HG02981 (cell line): Measurements from ENCODE around the gene FAM83G.
A peak's percentile ranks its signal among the peaks of the same experiment; 100 is the strongest.
"Not testable (repeated sequence)": the region's sequence is repeated elsewhere in the genome, so short reads cannot be mapped to it uniquely, and the experiment has no call there.

Source experiments
- ATAC-seq: cut with Tn5 transposase; IDR thresholded peaks from one replicate; pipeline ENCODE4 v1.9.1; 2021; ENCODE audit warnings: mild to moderate bottlenecking, moderate library complexity; ENCODE audit not compliant: unreplicated experiment

FAM83G gene, protein sequence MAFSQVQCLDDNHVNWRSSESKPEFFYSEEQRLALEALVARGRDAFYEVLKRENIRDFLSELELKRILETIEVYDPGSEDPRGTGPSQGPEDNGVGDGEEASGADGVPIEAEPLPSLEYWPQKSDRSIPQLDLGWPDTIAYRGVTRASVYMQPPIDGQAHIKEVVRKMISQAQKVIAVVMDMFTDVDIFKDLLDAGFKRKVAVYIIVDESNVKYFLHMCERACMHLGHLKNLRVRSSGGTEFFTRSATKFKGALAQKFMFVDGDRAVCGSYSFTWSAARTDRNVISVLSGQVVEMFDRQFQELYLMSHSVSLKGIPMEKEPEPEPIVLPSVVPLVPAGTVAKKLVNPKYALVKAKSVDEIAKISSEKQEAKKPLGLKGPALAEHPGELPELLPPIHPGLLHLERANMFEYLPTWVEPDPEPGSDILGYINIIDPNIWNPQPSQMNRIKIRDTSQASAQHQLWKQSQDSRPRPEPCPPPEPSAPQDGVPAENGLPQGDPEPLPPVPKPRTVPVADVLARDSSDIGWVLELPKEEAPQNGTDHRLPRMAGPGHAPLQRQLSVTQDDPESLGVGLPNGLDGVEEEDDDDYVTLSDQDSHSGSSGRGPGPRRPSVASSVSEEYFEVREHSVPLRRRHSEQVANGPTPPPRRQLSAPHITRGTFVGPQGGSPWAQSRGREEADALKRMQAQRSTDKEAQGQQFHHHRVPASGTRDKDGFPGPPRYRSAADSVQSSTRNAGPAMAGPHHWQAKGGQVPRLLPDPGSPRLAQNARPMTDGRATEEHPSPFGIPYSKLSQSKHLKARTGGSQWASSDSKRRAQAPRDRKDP

GRCh38 chr17:19004421-19005136 lies at the start of gene FAM83G:
Gene FAM83G, minus strand, starts transcription at chr17:19004764. Its CDS starts 723 bp downstream, at chr17:19004041.
- peak; percentile 79 for ATAC-seq

DNA sequence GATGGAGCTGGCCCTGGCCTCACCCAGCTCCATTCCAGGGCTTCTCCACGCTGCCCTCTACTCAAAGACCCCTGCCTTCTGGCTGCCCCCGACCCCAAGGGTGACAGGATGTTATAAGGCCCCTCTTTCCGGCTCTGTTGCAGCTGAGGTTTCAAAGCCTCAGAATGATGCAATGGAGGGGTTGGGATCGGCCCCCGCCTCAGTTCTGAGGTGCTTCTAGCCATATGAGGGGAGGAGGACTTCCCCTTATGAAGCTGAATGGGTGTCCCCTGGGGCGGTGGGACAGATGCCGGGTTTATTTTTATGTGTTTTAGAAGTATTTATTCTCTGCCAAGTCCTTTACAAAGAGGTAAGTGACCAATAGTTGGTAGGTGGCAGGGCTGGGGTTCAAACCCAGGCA lies 44.3 kb upstream of the FAM83G start:
- not testable (repeated sequence) for ATAC-seq

DNA sequence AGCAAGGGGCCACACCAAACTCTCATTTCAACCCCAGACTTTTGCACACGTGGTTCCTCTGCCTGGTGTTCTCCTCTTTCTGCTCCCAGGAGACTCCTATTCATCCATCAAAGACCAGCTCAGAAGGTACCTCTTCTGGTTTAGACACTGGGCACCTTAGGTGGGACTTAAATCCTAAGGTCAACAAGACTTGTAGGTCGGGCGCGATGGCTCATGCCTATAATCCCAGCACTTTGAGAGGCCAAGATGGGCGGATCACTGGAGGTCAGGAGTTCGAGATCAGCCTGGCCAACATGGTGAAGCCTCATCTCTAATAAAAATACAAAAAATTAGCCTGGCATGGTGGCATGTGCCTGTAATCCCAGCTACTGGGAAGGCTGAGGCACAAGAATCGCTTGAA lies 42.9 kb upstream of the FAM83G start:
- ATAC-seq, result not testable (repeated sequence)

GRCh38 chr17:19046782-19047375 lies 42.3 kb upstream of the FAM83G start, which contains the start of gene GRAP:
Gene GRAP, minus strand, starts transcription at chr17:19046957. Its CDS starts 31 bp downstream, at chr17:19046926.
- not testable (repeated sequence) for ATAC-seq

GRCh38 chr17:19044643-19045042 lies 40.1 kb upstream of the FAM83G start:
- ATAC-seq, result not testable (repeated sequence)

GRCh38 chr17:19043032-19043431 lies 38.5 kb upstream of the FAM83G start:
- not testable (repeated sequence) for ATAC-seq

GRCh38 chr17:19042369-19042768 lies 37.8 kb upstream of the FAM83G start:
- not testable (repeated sequence) for ATAC-seq

GRCh38 chr17:19041871-19042270 lies 37.3 kb upstream of the FAM83G start:
- ATAC-seq, result not testable (repeated sequence)

- ATAC-seq, result not testable (repeated sequence)
Measured at GRCh38 chr17:19040350-19040749, 35.8 kb upstream of the FAM83G start.

- ATAC-seq, result not testable (repeated sequence)
Measured at GRCh38 chr17:19038730-19039129, 34.2 kb upstream of the FAM83G start.

- not testable (repeated sequence) for ATAC-seq
Measured at GRCh38 chr17:19038007-19038406, 33.4 kb upstream of the FAM83G start.

DNA sequence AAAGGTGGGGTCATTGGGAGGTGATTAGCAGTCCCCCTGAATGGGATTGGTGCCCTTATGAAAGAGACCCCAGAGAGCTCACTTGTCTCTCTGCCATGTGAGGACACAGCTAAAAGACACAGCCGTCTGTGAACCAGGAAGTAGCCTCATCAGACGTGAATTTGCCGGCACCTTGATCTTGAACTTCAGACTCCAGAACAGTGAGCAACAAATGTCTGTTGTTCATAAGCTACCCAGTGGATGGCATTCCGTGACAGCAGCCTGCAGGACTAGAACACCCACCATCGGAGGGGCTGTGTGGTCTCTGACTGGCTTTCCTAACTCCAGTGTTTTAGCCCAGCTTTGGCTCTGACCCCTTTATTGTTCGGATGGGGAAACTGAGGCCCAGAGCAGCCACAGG lies 33.0 kb upstream of the FAM83G start:
- not testable (repeated sequence) for ATAC-seq

DNA sequence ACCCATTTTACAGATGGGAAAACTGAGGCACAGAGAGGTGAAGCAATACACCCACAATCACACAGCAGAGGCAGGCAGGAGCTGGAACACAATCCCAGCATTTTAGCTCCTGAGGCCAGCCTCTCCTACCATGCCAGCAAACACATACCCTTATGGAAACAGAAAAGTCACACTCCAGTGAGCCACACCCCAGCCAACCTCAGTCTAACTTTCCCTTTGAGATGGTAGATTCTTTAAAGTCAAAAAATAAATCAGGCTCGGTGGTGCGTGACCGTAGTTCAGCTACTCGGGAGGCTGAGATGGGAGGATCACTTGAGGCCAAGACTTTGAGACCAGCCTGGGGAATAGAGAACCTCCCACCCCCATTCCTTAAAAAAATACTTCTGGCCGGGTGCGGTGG lies 31.6 kb upstream of the FAM83G start:
- not testable (repeated sequence) for ATAC-seq

- ATAC-seq, result not testable (repeated sequence)
Measured at GRCh38 chr17:19032377-19032988, 27.9 kb upstream of the FAM83G start.

DNA sequence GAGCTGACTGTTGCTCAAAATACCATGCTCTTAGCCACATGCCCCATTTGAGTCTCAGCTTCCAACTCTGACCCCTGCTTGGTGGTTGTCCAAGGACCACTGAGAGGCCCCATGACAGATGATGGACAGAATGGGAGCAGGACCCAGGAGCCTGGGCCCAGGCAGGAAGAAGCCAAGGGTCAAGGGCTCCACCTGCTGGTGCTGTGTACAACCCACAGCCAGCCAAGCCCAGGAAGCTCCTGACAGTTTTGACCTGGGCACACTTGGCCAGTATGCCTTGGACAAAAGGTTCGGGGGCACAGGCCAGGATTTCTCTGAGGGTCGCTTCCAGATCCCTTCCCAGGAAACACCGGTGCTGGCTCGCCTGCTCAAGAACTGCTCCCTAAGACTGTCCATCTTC lies 27.2 kb upstream of the FAM83G start:
- ATAC-seq, result not testable (repeated sequence)

- ATAC-seq, result not testable (repeated sequence)
Measured at GRCh38 chr17:19030771-19031449, 26.3 kb upstream of the FAM83G start.

DNA sequence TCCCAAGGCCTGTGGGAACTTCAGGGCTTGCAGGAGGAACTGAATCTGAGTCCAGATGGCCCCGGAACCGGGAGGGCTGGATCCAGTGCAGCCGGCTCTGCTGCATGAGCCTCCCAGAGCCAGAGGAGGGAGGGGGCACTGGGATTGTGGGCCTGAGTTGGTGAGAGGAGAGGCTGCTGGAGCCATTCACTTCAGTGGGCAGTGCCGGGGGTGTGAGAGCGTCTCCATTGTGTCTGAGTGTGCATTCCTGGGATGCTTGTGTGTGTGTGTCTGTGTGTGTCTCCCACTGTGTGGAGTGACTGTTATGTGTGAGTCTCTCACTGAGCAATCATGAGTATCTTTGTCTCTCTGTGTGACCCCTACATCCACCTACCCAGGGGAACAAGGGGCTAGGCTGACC lies 25.2 kb upstream of the FAM83G start:
- ATAC-seq, result not testable (repeated sequence)

- ATAC-seq, result not testable (repeated sequence)
Measured at GRCh38 chr17:19028671-19029070, 24.1 kb upstream of the FAM83G start.
